Measurements from ENCODE around the gene FURIN.
"Not testable (repeated sequence)": the region's sequence is repeated elsewhere in the genome, so short reads cannot be mapped to it uniquely, and the experiment has no call there.

FURIN gene

GRCh38 chr15:90918034-90918788 lies 49.8 kb downstream of the FURIN start:
- no peak overlapping the region for H3K4me3 ChIP-seq (ENCODE audit: low read depth, low read length)
- no peak for TF ChIP-seq CTCF (IDR thresholded peaks at IDR 0.05; ENCODE audit: low read depth, low read length)

- no peak for TF ChIP-seq CTCF (IDR thresholded peaks at IDR 0.05; ENCODE audit: low read depth, low read length)
- H3K4me3 ChIP-seq (ENCODE audit: low read depth, low read length), result no peak overlapping the region
These were observed 50.4 kb downstream of the FURIN start for GRCh38 chr15:90918835-90919234.

- TF ChIP-seq CTCF (IDR thresholded peaks at IDR 0.05; ENCODE audit: low read depth, low read length), result no peak
- no peak overlapping the region for H3K4me3 ChIP-seq (ENCODE audit: low read depth, low read length)
These were observed 53.5 kb downstream of the FURIN start for GRCh38 chr15:90921887-90922286.

- not testable (repeated sequence) for H3K4me3 ChIP-seq (ENCODE audit: low read depth, low read length)
These were observed 54.4 kb downstream of the FURIN start for GRCh38 chr15:90922712-90923322.

GRCh38 chr15:90924375-90924774 lies 56.0 kb downstream of the FURIN start:
- no peak for TF ChIP-seq CTCF (IDR thresholded peaks at IDR 0.05; ENCODE audit: low read depth, low read length)

GRCh38 chr15:90926766-90927165 lies 58.4 kb downstream of the FURIN start:
- H3K4me3 ChIP-seq (ENCODE audit: low read depth, low read length), result not testable (repeated sequence)

More at GRCh38 chr15:90924375-90924774, 56.0 kb downstream of the FURIN start:
- no peak overlapping the region for H3K4me3 ChIP-seq (ENCODE audit: low read depth, low read length)

- not testable (repeated sequence) for H3K4me3 ChIP-seq (ENCODE audit: low read depth, low read length)
These were observed 59.7 kb downstream of the FURIN start for GRCh38 chr15:90928106-90928505.

- peak overlapping the region; percentile 54 for H3K4me3 ChIP-seq (ENCODE audit: low read depth, low read length)
- no peak for TF ChIP-seq CTCF (IDR thresholded peaks at IDR 0.05; ENCODE audit: low read depth, low read length)
These were observed 61.0 kb downstream of the FURIN start for GRCh38 chr15:90929246-90930019.

Measured in WI38 (cell line).